SK-N-MC (cell line): ENCODE measurements around the gene DUSP22.

Experiments used
- EZH2 ChIP-seq: fragments of 200-600 bp; sonication (generic); IDR thresholded peaks from one replicate; pipeline ENCODE4 v1.6.1; 2017; ENCODE audit warnings: antibody characterized with exemption
- FOXP2 ChIP-seq: optimal IDR thresholded peaks from 2 replicates; pipeline ENCODE3; 2011; ENCODE audit warnings: mild to moderate bottlenecking, moderate library complexity; ENCODE audit not compliant: insufficient read depth; ENCODE audit errors: extremely low read length, control extremely low read depth
- POLR2AphosphoS5 ChIP-seq: IDR thresholded peaks from 2 replicates; pipeline ENCODE4 v1.6.1; 2012; ENCODE audit warnings: mild to moderate bottlenecking, low read depth, low read length, borderline replicate concordance

DNA sequence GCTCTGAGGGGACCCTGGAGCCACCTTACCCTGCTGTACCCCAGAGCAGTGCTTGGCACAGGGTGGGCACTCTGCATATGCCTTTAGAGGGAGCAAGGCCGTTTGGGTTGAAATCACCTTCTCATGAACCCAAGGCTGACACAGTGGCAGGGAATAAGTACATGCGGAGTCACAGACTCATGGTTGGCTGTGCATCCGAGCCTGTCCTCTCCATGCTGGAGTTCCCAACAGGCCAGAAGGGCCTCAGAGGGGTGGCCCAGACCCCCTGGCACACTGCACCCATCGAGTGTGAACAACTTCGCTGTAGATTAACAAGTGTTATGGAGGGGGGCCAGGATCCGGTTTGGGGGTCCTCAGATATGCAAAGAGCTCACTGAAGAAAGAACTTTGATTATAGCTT lies 78.3 kb downstream of the DUSP22 start:
- TF ChIP-seq EZH2 (no peak), POLR2AphosphoS5 (no peak), FOXP2 (no peak)
